HG02840 (cell line): ENCODE data around the gene WNT10A.
"Not testable (repeated sequence)": the region's sequence is repeated elsewhere in the genome, so short reads cannot be mapped to it uniquely, and the experiment has no call there.

Experiments used
- ATAC-seq: cut with Tn5 transposase; IDR thresholded peaks from one replicate; pipeline ENCODE4 v1.9.1; 2021; ENCODE audit warnings: mild to moderate bottlenecking, moderate library complexity, moderate number of reproducible peaks; ENCODE audit not compliant: unreplicated experiment, low FRiP score

Gene WNT10A

DNA sequence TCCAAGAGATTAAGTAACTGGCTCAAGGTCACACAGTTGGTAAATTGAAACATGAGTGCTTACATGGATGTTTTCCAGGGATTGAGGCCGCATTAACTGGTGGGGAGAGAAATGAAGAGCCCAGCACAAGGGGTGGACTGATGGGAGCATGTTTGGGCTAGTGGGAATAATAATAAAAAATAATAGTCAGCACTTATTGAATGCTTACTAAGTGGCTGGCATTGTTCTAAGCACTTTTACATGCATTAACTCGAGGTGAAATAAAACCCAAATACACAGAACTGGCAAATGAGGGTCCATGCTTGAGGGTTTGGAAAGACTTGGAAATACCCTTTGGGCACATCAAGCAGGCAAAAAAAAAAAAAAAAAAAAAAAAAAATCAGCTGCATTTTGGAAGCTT, 44.8 kb downstream of the WNT10A start:
- ATAC-seq: no peak

DNA sequence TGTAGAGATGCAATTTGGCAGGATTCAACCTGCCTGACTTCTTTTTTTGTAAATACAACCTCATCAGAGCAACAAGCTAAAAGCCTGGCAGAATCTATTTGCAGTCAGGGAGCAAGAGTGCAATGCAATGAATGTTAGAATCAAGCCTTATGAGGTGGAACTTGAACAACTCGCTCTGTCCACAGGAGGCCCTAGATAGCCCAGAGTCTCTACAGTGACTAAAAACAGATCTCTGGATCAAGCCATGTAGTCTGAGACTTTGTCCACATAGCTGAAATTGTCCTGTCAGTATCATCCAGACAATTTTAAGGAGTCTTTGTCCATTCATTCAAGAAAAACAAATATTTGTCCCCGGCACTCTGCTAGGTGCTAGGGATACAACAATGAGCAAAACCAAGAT, 46.8 kb downstream of the WNT10A start:
- ATAC-seq: no peak

DNA sequence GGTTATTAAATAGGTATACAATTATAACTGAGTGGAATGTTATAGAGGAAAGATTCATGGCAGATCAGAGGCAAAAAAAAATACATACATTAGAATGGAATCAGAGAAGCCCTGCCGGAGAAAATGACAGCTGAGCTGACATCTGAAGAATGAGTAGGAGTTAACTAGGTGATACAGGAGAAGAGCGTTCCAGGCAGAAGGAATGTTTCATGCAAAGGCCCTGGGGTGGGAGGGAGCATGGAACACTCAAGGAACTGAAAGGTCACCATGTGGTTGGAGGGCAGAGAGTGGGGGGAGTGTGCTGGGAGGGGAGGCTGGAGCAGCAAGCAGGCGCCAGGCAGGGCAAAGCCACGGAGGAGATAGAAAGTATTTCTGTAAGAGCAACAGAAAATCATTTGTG, 47.2 kb downstream of the WNT10A start:
- ATAC-seq: no peak

DNA sequence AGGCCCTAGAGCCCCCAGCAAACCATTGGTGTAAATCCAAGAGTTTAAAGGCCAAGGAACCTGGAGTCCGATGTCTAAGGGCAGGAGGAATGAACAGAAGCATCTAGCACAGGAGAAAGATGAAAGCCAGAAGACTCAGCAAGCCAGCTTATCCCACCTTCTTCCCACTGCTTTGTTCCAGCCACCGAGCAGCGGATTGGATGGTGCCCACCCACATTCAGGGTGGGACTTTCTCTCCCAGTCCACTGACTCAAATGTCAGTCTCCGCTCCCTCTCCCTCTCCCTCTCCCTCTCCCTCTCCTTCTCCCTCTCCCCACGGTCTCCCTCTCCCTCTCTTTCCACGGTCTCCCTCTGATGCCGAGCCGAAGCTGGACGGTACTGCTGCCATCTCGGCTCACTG, 49.8 kb downstream of the WNT10A start:
- not testable (repeated sequence) for ATAC-seq

DNA sequence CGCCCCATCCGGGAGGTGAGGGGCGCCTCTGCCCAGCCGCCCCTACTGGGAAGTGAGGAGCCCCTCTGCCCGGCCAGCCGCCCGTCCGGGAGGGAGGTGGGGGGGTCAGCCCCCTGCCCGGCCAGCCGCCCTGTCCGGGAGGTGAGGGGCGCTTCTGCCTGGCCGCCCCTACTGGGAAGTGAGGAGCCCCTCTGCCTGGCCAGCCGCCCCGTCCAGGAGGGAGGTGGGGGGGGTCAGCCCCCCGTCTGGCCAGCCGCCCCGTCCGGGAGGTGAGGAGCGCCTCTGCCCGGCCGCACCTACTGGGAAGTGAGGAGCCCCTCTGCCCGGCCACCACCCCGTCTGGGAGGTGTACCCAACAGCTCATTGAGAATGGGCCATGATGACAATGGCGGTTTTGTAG, 51.1 kb downstream of the WNT10A start:
- ATAC-seq: not testable (repeated sequence)
